Stimulated activated CD8-positive, alpha-beta memory T cell treated with anti-CD3 and anti-CD28 coated beads, Interleukin-2, amount 100 ng/mL, for 48 hours (primary cell): ENCODE data around the gene MIX23.
A peak's percentile ranks its signal among the peaks of the same experiment; 100 is the strongest.

ENCODE experiments used
- DNase-seq, 2 donors: peaks; one replicate each; pipeline ENCODE4 v3.0.0-alpha.2; 2020; ENCODE audit warnings: low read depth in 2 of 2

Gene MIX23

DNA sequence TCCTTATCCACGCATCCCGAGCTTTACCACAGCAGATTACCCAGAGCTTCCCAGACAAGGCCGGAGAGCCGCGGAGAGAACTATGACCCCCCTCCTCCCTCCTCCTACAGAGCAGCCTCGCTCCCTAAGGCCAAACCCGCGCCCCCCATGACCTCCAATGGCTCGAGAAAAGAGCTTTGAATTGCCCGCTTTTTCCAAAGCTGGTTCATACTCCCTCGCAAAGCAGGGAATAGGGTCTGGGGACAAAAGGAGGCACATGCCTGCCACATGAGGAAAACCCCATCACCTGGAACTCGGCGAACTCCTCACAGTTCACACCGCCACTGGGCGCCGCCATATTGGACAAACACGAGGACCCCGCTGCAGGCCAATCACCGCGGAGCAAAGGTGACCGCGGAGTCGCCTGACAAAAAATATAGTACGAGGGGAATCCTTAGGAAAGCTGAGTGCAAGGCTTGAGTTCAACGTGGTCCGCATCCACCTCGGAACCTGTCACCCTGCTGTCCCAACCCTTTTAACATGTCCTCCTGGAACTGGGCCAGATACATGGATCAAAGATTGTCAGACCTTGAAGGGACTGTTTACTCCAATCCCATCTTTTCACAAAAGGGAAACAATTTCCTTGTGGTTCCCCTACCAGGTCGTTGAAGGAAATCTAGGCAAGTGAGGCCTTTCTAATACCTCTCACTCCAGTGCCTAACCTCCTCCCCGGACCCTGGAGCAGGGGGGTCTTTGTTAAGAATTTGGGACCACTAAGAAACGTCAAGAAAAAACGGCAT lies at the start of gene MIX23:
Gene MIX23 (minus strand): TSS at position 344 of the 779 bp plus-strand sequence. CDS start 7 bp downstream, at position 337.
- DNase-seq: peak; percentile 75 to 85

- no peak for DNase-seq
Observed at GRCh38 chr3:122430371-122430770, 47.3 kb upstream of the MIX23 start.

DNA sequence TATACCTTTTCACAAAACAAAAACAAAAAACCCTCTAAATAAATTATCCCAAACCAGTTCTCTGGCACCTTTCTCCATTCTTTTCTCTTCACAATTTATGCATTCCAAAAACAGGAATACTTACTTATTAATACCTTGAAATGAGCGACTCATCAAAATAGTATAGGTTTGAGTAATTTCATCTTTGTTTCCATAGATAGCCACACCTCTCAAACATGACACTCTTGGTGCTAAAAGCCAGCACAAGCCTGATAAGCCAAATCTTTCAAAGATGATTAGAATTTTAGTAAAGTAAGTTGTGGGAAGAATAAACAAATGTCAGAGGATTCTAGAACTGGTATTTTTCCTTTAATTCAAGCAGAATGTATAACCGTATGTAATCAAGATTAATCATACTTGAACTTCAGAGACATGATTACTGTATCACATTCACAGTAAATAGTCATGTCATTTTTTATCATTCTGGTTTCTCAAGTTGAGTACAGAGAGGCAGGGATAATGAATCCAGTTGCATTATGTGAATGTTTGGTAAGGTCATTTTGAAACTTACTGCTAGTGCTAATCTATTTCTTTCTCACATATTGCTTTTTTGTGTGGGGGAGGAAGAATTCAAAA lies 44.9 kb upstream of the MIX23 start:
- no peak for DNase-seq

GRCh38 chr3:122421836-122422235 lies 38.8 kb upstream of the MIX23 start:
- DNase-seq: no peak

DNA sequence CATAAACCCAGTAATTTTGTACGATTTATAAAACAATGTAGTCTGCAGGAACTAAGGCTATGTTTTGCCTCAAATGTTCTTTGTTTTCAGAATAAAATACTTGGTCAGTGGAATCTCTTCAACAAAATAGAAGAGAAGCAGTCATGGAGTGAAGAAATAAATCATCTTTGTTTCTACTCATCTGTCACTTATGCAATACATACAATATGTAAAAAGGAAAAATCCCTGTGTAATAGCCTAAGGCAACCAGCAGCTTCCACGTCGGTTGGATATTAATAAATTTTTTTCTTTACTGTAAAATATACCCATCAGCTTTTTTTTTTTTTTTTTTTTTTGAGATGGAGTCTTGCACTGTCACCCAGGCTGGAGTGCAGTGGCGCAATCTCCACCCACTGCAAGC lies 38.1 kb upstream of the MIX23 start:
- DNase-seq: no peak

DNA sequence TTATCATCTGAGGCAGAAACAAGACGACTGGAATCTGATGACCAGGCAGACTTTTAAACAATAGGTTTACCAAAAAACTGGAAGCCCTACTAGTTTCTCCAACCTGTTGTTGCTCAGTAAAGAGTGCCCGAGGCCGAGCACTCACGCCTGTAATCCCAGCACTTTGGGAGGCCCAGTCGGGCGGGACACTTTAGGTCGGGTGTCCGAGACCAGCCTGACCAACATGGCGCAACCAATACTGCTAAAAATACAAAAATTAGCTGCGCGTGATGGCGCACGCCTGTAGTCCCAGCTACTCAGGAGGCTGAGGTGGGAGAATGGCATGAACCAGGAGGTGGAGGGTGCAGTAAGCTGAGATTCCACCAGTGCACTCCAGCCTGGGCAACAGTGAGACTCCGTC lies 33.9 kb upstream of the MIX23 start:
- no peak for DNase-seq

DNA sequence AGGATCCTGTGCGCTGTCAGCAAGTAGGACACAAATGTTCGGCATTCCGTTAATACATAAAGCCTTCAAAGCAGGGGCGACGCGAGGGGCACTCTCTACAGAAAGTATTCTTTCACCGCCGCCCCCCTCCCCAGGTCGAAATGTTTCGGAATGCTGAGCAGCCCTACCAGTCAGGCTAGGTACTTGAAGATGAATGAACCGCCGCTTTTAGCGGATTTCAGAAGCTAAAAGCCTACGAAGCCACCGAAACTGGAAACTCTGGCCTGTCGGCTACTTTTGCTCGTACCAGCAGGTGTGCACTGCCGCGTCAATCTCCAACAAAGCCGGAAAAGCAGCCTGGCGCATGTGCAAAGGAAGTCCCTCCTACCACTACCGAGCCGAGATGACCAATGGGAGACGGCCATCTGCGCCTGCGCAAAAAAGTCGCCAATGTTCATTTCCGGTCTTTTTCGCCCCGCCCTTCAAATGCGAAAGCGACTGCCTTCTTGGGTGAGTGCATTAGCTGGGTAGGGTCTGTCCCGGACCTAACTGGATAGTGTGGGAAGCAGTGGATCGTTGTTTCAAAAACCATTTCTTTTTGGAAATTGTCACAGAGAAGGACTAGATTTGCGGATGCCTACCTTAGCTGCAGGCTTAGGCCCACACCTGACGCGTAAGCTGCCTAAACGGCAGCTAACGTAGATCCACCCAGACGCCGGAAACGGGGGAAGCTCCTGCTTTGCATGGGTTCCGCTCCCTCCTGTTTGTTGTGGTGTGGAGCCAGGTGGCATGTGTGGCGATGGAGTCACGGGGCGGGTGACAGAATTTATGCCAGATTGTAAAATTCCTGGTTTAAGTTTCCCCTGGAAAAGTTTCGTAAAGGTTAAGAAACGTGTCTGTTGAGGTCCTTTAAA lies 33.0 kb upstream of the MIX23 start, which contains the start of gene WDR5B:
Gene WDR5B (minus strand): TSS at position 301 of the 893 bp plus-strand sequence. CDS start 534 bp downstream, outside the sequence.
- peak; percentile 94 to 97 for DNase-seq

- peak in 1 of 2 donors; percentile 13 for DNase-seq
Observed at GRCh38 chr3:122415104-122415744, 32.2 kb upstream of the MIX23 start.

- DNase-seq: no peak
Observed at GRCh38 chr3:122414391-122414790, 31.4 kb upstream of the MIX23 start.

DNA sequence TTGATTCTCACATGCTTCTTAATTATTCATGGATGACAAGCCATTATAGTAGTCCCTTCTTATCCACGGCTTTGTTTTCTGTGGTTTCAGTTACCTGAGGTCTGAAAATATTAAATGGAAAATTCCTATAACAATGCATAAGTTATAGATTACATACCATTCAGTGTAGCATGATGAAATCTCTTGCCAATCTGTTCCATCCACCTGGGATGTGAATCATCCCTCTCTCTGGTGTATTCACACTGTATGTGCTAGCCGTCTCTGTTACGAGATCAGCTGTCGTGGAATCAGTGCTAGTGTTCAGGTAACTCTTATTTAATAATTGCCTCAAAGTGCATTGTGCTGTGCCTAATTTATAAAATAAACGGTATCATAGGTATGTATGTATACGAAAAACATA lies 27.6 kb upstream of the MIX23 start:
- DNase-seq: no peak

GRCh38 chr3:122410111-122410510 lies 27.1 kb upstream of the MIX23 start:
- DNase-seq: no peak

- no peak for DNase-seq
Observed at GRCh38 chr3:122409446-122409845, 26.4 kb upstream of the MIX23 start.

GRCh38 chr3:122407946-122408345 lies 24.9 kb upstream of the MIX23 start:
- no peak for DNase-seq

DNA sequence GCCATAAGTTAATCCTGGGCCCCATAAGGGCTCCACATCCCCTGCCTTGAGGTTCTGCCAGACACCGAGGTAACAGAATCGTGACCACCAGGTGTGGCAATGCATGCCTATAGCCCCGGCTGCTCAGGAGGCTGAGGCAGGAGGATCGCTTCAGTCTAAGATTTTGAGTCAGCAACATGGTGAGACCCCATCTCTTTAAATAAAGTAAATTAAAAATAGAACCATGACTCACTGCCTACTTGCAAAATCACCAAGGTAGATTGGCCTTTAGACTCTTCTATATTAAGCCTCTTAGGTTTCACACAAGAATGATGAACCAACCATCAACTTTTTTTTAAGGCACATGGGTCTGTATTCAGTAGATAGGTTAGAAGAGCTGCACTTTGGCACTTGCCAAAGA lies 23.2 kb upstream of the MIX23 start:
- no peak for DNase-seq

GRCh38 chr3:122405015-122405414 lies 22.0 kb upstream of the MIX23 start:
- DNase-seq: no peak

DNA sequence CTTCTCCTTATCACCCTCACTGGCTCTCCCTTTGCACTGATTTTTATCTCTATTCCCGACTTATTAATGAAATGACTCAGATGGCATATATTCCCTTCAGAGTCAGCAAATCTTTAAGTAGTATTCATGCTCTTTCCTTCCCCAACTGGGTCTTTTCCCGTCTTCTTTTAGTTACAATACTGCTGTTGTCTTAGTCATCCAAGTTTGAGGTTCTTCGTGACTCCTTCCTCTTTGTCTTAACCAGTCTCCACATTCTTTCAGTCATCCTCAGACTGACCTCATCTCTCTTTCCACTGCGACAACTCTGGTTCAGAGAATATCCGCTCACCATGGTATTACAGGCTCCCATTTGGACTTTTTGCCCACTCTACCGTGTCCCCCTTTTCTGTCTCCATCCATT lies 20.5 kb upstream of the MIX23 start:
- DNase-seq: no peak

DNA sequence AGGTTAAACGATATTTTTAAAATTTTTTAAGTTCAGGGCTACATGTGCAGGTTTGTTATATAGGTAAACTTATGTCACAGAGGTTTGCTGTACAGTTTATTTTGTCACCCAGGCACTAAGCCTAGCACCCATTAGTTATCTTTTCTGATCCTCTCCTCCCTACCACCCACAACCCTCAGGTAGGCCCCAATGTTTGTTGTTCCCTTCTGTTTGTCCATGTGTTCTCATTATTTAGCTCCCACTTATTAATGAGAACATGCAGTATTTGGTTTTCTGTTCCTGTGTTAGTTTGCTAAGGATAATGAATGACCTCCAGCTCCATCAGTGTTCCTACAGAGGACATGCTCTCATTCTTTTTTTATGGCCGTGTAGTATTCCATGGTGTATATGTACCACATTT lies 15.9 kb upstream of the MIX23 start:
- DNase-seq: no peak

DNA sequence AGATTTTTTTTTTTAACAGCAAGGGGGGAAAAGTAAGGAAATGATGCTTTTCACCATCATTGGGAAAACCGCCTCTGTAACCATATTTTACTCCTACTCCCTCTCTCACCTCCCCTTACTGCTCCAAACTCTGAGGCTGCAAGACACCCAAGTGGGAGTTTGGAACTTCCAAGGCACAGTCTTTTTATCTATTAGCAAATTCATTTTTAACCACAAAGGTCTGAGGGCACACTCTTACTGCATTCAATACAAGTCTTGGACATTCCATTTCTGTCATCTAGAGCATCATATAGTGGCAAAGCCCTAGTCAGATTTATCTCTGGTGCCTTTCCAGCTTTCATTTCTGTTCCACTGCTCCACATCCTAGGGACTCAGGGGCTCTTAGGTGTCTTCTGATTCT lies 14.2 kb upstream of the MIX23 start:
- no peak for DNase-seq

- no peak for DNase-seq
Observed at GRCh38 chr3:122396511-122396910, 13.5 kb upstream of the MIX23 start.

DNA sequence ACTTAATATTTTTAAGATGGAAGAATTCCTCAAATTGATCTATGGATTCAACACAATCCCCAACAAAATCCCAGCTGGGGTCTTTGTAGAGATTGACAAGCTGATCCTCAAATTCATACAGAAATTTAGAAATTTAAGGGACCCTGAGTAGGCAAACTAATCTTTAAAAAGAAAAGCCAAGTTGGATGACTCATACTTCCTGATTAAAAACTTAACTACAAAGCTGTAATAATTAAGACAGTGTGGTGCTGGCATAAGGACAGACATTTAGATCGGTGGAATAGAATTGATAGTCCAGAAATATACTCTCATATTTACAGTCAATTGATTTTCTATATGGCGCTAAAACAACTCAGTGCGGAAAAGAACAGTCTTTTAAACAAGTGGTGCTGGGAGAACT lies 12.6 kb upstream of the MIX23 start:
- DNase-seq: no peak

DNA sequence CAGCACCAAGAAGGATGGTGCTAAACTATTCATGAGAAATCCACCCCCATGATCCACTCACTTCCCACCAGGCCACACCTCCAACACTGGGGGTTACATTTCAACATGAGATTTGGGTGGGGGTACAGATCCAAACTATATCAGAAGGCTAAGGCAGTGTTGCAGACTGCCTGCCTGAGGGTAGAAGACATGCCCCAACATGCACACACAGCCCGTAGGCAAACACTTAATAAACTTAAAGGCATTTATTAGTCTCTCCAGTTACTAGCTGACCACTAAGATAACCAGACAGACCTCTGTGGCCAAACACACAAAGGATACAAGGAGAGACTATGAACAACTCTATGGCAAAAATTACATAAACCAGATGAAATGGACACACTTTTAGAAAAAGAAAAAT lies 11.1 kb upstream of the MIX23 start:
- no peak for DNase-seq
